GM18909 (cell line): Measurements from ENCODE around the gene GFRA1.

Source experiments
- ATAC-seq: cut with Tn5 transposase; IDR thresholded peaks from one replicate; pipeline ENCODE4 v1.9.1; 2021; ENCODE audit warnings: mild to moderate bottlenecking; ENCODE audit not compliant: unreplicated experiment, poor library complexity

Gene GFRA1

GRCh38 chr10:116201670-116202430 lies 71.2 kb downstream of the GFRA1 start:
- ATAC-seq, result no peak

- ATAC-seq, result no peak
These were observed 72.0 kb downstream of the GFRA1 start for GRCh38 chr10:116201011-116201410.

- no peak for ATAC-seq
These were observed 74.3 kb downstream of the GFRA1 start for GRCh38 chr10:116198676-116199035.

GRCh38 chr10:116197946-116198675 lies 74.9 kb downstream of the GFRA1 start:
- no peak for ATAC-seq

- no peak for ATAC-seq
These were observed 77.4 kb downstream of the GFRA1 start for GRCh38 chr10:116195583-116195982.

GRCh38 chr10:116195039-116195438 lies 78.0 kb downstream of the GFRA1 start:
- no peak for ATAC-seq

- ATAC-seq, result no peak
These were observed 78.9 kb downstream of the GFRA1 start for GRCh38 chr10:116194061-116194460.

GRCh38 chr10:116190883-116191282 lies 82.1 kb downstream of the GFRA1 start:
- ATAC-seq, result no peak

GRCh38 chr10:116186273-116186672 lies 86.7 kb downstream of the GFRA1 start:
- no peak for ATAC-seq

- ATAC-seq, result no peak
These were observed 87.7 kb downstream of the GFRA1 start for GRCh38 chr10:116185199-116185867.

- no peak for ATAC-seq
These were observed 88.6 kb downstream of the GFRA1 start for GRCh38 chr10:116184512-116184794.

- no peak for ATAC-seq
These were observed 89.1 kb downstream of the GFRA1 start for GRCh38 chr10:116183733-116184511.

GRCh38 chr10:116182426-116182825 lies 90.6 kb downstream of the GFRA1 start:
- ATAC-seq, result no peak

- no peak for ATAC-seq
These were observed 94.9 kb downstream of the GFRA1 start for GRCh38 chr10:116178086-116178605.

- ATAC-seq, result no peak
These were observed 97.8 kb downstream of the GFRA1 start for GRCh38 chr10:116175231-116175630.

- no peak for ATAC-seq
These were observed 101.5 kb downstream of the GFRA1 start for GRCh38 chr10:116171505-116171904.

GRCh38 chr10:116170815-116171250 lies 102.2 kb downstream of the GFRA1 start:
- ATAC-seq, result no peak

- no peak for ATAC-seq
These were observed 103.1 kb downstream of the GFRA1 start for GRCh38 chr10:116169782-116170445.

- ATAC-seq, result no peak
These were observed 104.3 kb downstream of the GFRA1 start for GRCh38 chr10:116168745-116169144.

GRCh38 chr10:116168329-116168728 lies 104.7 kb downstream of the GFRA1 start:
- no peak for ATAC-seq
